H9 (cell line): ENCODE measurements around the gene LPP. TPM values are rescaled to one million over a fixed set of nuclear protein-coding genes. Genes with fewer than 3 reads are reported as not detected.

Experiments used
- DNase-seq: peaks from one replicate; pipeline ENCODE4 v3.0.0-alpha.2; 2017
- H2AFZ ChIP-seq: one replicate; pipeline ENCODE4 v1.6.1; 2013; ENCODE audit warnings: mild to moderate bottlenecking, low read length, control low read depth, moderate library complexity
- H2AK5ac ChIP-seq: 2 replicates; pipeline ENCODE4 v1.6.1; 2013; ENCODE audit warnings: low read length, control low read depth, mixed read lengths; ENCODE audit not compliant: insufficient read length
- H2BK120ac ChIP-seq: one replicate; pipeline ENCODE4 v1.6.1; 2013; ENCODE audit warnings: low read depth, mild to moderate bottlenecking, low read length, control low read depth, inconsistent platforms; ENCODE audit not compliant: poor library complexity, severe bottlenecking
- H2BK12ac ChIP-seq: 2 replicates; pipeline ENCODE4 v1.6.1; 2013; ENCODE audit warnings: low read length, control low read depth, mixed read lengths, low read depth; ENCODE audit not compliant: insufficient read length
- H2BK15ac ChIP-seq: 2 replicates; pipeline ENCODE4 v1.6.1; 2013; ENCODE audit warnings: low read depth, low read length, control low read depth
- H2BK20ac ChIP-seq: one replicate; pipeline ENCODE4 v1.6.1; 2013; ENCODE audit warnings: low read depth, mild to moderate bottlenecking, low read length, control low read depth, inconsistent platforms; ENCODE audit not compliant: poor library complexity, severe bottlenecking
- H2BK5ac ChIP-seq: 2 replicates; pipeline ENCODE4 v1.6.1; 2013; ENCODE audit warnings: low read length, control low read depth, mixed read lengths; ENCODE audit not compliant: insufficient read length
- H3K14ac ChIP-seq: 2 replicates; pipeline ENCODE4 v1.6.1; 2013; ENCODE audit warnings: low read length, control low read depth; ENCODE audit not compliant: insufficient read depth
- H3K18ac ChIP-seq: 2 replicates; pipeline ENCODE4 v1.6.1; 2013; ENCODE audit warnings: low read depth, mild to moderate bottlenecking, mixed read lengths, low read length, control low read depth; ENCODE audit not compliant: insufficient read length
- H3K23ac ChIP-seq: 2 replicates; pipeline ENCODE4 v1.6.1; 2013; ENCODE audit warnings: low read length, control low read depth, mixed read lengths, low read depth; ENCODE audit not compliant: insufficient read length
- H3K23me2 ChIP-seq: 2 replicates; pipeline ENCODE4 v1.6.1; 2013; ENCODE audit warnings: low read depth, mild to moderate bottlenecking, mixed read lengths, low read length, control low read depth; ENCODE audit not compliant: insufficient read length, poor library complexity, severe bottlenecking
- H3K27ac ChIP-seq: 2 replicates; pipeline ENCODE4 v1.5.1; 2013; ENCODE audit warnings: low read length, control low read depth, mixed read lengths, low read depth; ENCODE audit not compliant: insufficient read length
- H3K27me3 ChIP-seq: 2 replicates; pipeline ENCODE4 v1.6.1; 2013; ENCODE audit warnings: low read length, control low read depth, inconsistent platforms; ENCODE audit not compliant: insufficient read depth
- H3K4ac ChIP-seq: 2 replicates; pipeline ENCODE4 v1.6.1; 2013; ENCODE audit warnings: low read depth, mild to moderate bottlenecking, control low read depth, inconsistent platforms, low read length, moderate library complexity
- H3K4me1 ChIP-seq: 2 replicates; pipeline ENCODE4 v1.6.1; 2013; ENCODE audit warnings: low read length, control low read depth, inconsistent platforms; ENCODE audit not compliant: insufficient read depth
- H3K4me2 ChIP-seq: 2 replicates; pipeline ENCODE4 v1.6.1; 2013; ENCODE audit warnings: low read length, control low read depth, mixed read lengths; ENCODE audit not compliant: insufficient read length, insufficient read depth
- H3K56ac ChIP-seq: 2 replicates; pipeline ENCODE4 v1.6.1; 2013; ENCODE audit warnings: low read depth, mild to moderate bottlenecking, mixed read lengths, low read length, control low read depth; ENCODE audit not compliant: insufficient read length
- H3K79me1 ChIP-seq: 2 replicates; pipeline ENCODE4 v1.6.1; 2013; ENCODE audit warnings: low read depth, mild to moderate bottlenecking, moderate library complexity, low read length, control low read depth, inconsistent platforms; ENCODE audit not compliant: insufficient read depth, poor library complexity, severe bottlenecking
- H3K79me2 ChIP-seq: 2 replicates; pipeline ENCODE4 v1.6.1; 2013; ENCODE audit warnings: low read length, control low read depth, inconsistent platforms; ENCODE audit not compliant: insufficient read depth
- H3K9ac ChIP-seq: 2 replicates; pipeline ENCODE4 v1.6.1; 2013; ENCODE audit warnings: low read length, control low read depth, mixed read lengths; ENCODE audit not compliant: insufficient read length; ENCODE audit errors: extremely low read depth
- H3K9me3 ChIP-seq: one replicate; pipeline ENCODE4 v1.6.1; 2013; ENCODE audit warnings: low read depth, low read length, inconsistent platforms; ENCODE audit not compliant: control insufficient read depth
- H3T11ph ChIP-seq: one replicate; pipeline ENCODE4 v1.6.1; 2013; ENCODE audit warnings: mild to moderate bottlenecking, low read length, control low read depth, inconsistent platforms
- H4K20me1 ChIP-seq: one replicate; pipeline ENCODE4 v1.6.1; 2013; ENCODE audit not compliant: control insufficient read depth, insufficient read length, insufficient read depth
- H4K5ac ChIP-seq: 2 replicates; pipeline ENCODE4 v1.6.1; 2013; ENCODE audit warnings: low read depth, mild to moderate bottlenecking, mixed read lengths, low read length, control low read depth; ENCODE audit not compliant: insufficient read length
- H4K8ac ChIP-seq: replicated peaks from 2 replicates; pipeline ENCODE4 v1.6.1; 2013; ENCODE audit warnings: low read length, control low read depth, mixed read lengths, low read depth; ENCODE audit not compliant: insufficient read length
- H4K91ac ChIP-seq: 2 replicates; pipeline ENCODE4 v1.6.1; 2013; ENCODE audit warnings: low read depth, mild to moderate bottlenecking, moderate library complexity, mixed read lengths, low read length, control low read depth; ENCODE audit not compliant: insufficient read length
- H3K27ac Mint-ChIP-seq, 3 experiments: 2 replicates in 2 of 3; 3 replicates in 1 of 3; pipeline ENCODE4 v1.8.0; 2020 to 2021; ENCODE audit warnings: mixed read lengths in 3 of 3, mild to moderate bottlenecking in 1 of 3, moderate library complexity in 1 of 3
- H3K27me3 Mint-ChIP-seq: 2 replicates; pipeline ENCODE4 v1.8.0; 2021; ENCODE audit warnings: low read depth, mild to moderate bottlenecking, moderate library complexity, mixed read lengths
- H3K36me3 Mint-ChIP-seq, 3 experiments: 2 replicates in 2 of 3; 3 replicates in 1 of 3; pipeline ENCODE4 v1.8.0; 2020 to 2021; ENCODE audit warnings: low read depth in 3 of 3, mixed read lengths in 3 of 3; ENCODE audit not compliant: insufficient read depth in 1 of 3
- H3K4me1 Mint-ChIP-seq, 2 experiments: 2 replicates each; pipeline ENCODE4 v1.8.0; 2020; ENCODE audit warnings: mixed read lengths in 2 of 2
- H3K4me3 Mint-ChIP-seq, 2 experiments: 2 replicates in 1 of 2; 3 replicates in 1 of 2; pipeline ENCODE4 v1.8.0; 2020 to 2021; ENCODE audit warnings: mild to moderate bottlenecking in 2 of 2, mixed read lengths in 2 of 2, moderate library complexity in 1 of 2
- H3K9me3 Mint-ChIP-seq, 2 experiments: 2 replicates in 1 of 2; 3 replicates in 1 of 2; pipeline ENCODE4 v1.8.0; 2020; ENCODE audit warnings: mild to moderate bottlenecking in 2 of 2, mixed read lengths in 2 of 2, moderate library complexity in 1 of 2
- WGBS: extraction: QIAGEN DNeasy Blood & Tissue Kit; methylation state at CpG from one replicate; pipeline ENCODE4 v1.1.7; 2013; ENCODE audit warnings: missing lambda C conversion rate, low lambda C conversion rate, mixed read lengths; ENCODE audit not compliant: insufficient read length; ENCODE audit errors: extremely low coverage; 5-methylcytosine and 5-hydroxymethylcytosine counted together
- total RNA-seq: library from RNA; stranded (reverse); gene quantifications from 2 replicates; pipeline ENCODE4 v1.2.1, GENCODE V29; 2021
- TF ChIP-seq, protein P1 (sequence below): fragments of 200-600 bp; sonication (generic); conservative IDR thresholded peaks from 3 replicates; pipeline ENCODE4 v1.8.0; 2021; ENCODE audit warnings: antibody characterized with exemption, mild to moderate bottlenecking

The LPP gene
- total RNA-seq, 1 experiment from 2014 or later: 64.6 TPM

GRCh38 chr3:188219147-188219546, 65.2 kb downstream of the LPP start:
- Histone ChIP-seq H3K9ac (no peak overlapping the region), H2BK15ac (no peak overlapping the region), H4K91ac (no peak overlapping the region), H3K79me1 (no peaks in the 10 kb centered on the region), H3K9me3 (no peaks in the 10 kb centered on the region), H3K23me2 (no peaks in the 10 kb centered on the region), H2AK5ac (no peak overlapping the region), H3T11ph (no peak overlapping the region), H3K18ac (no peak overlapping the region), H4K8ac (no peak overlapping the region), H3K4me2 (no peak overlapping the region), H3K27ac (no peak overlapping the region), H3K4ac (no peak overlapping the region), H3K14ac (no peak overlapping the region), H3K79me2 (peaks cover 9% of the 10 kb centered on the region; the same call in 1 of the 2 replicates), H2BK5ac (no peak overlapping the region), H2BK120ac (no peak overlapping the region), H4K5ac (no peak overlapping the region), H2BK12ac (no peak overlapping the region), H2AFZ (no peak overlapping the region), H3K23ac (no peak overlapping the region), H3K27me3 (no peaks in the 10 kb centered on the region), H3K4me1 (peaks cover 9% of the 10 kb centered on the region), H4K20me1 (no peaks in the 10 kb centered on the region), H2BK20ac (no peak overlapping the region), H3K56ac (no peak overlapping the region)
- no peaks in the 10 kb centered on the region for H3K27me3 Mint-ChIP-seq
- H3K27ac Mint-ChIP-seq: no peak overlapping the region
- H3K9me3 Mint-ChIP-seq: no peaks in the 10 kb centered on the region
- peaks cover 20 to 26% of the 10 kb centered on the region in 2 experiments for H3K4me1 Mint-ChIP-seq
- TF ChIP-seq, protein P1, sequence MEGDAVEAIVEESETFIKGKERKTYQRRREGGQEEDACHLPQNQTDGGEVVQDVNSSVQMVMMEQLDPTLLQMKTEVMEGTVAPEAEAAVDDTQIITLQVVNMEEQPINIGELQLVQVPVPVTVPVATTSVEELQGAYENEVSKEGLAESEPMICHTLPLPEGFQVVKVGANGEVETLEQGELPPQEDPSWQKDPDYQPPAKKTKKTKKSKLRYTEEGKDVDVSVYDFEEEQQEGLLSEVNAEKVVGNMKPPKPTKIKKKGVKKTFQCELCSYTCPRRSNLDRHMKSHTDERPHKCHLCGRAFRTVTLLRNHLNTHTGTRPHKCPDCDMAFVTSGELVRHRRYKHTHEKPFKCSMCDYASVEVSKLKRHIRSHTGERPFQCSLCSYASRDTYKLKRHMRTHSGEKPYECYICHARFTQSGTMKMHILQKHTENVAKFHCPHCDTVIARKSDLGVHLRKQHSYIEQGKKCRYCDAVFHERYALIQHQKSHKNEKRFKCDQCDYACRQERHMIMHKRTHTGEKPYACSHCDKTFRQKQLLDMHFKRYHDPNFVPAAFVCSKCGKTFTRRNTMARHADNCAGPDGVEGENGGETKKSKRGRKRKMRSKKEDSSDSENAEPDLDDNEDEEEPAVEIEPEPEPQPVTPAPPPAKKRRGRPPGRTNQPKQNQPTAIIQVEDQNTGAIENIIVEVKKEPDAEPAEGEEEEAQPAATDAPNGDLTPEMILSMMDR: no peak
- no peak overlapping the region for H3K4me3 Mint-ChIP-seq
- no peak for DNase-seq
- WGBS: no CpG with 5 or more reads among the region's 5 CpGs
- H3K36me3 Mint-ChIP-seq: peaks cover 0 to 9% (median 0%) of the 10 kb centered on the region in 3 experiments; a peak in 2 of 7 replicates
